HFF-Myc (cell line): ENCODE data around the gene KCNMA1.

Source experiments
- DNase-seq: peaks from one replicate; pipeline ENCODE4 v3.0.0-alpha.2; 2011; ENCODE audit warnings: low read depth; ENCODE audit errors: extremely low read depth
- H3K4me3 ChIP-seq: replicated peaks from 2 replicates; pipeline ENCODE4 v1.5.1; 2011; ENCODE audit warnings: low read depth, mild to moderate bottlenecking, control low read depth, low read length
- TF ChIP-seq, protein P1 (sequence below): IDR thresholded peaks from 2 replicates; pipeline ENCODE4 v1.5.1; 2012; ENCODE audit warnings: mild to moderate bottlenecking, low read depth, low read length, control low read depth; ENCODE audit errors: missing control alignments

KCNMA1 gene

DNA sequence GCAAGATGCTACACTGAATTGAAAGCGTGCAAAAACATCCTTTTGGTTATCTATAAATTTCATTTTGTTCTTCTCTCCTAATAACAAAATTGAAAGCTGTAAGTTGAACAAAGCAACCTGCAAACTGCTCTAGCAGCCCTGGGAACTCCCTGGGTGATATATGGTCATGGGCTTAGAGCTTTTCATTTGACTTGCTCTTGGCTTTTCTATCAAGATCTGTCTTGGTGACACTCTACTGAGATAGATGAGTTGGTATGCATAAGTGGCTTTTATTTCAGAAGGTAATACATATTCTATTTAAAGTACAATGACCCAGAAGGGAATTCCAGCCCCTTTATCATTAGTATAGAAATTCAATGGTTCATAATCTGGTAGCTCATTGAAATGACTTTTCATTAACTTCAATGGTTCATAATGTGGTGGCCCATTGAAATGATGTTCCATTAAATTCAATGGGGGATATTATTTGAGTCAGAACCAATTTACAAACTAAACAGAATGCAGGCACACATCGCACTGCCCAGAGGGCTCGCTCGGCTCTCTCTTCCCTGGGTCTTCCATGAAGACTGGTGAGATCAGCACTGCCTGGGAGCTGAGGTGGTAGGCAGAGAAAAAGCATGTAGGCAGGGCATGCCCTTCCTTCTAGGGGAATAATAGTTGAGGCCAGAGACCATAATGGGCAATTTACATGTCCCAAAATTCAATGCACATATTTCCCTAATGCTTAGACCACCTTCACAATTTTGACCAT, 10.1 kb upstream of the KCNMA1 start:
- TF ChIP-seq, protein P1, sequence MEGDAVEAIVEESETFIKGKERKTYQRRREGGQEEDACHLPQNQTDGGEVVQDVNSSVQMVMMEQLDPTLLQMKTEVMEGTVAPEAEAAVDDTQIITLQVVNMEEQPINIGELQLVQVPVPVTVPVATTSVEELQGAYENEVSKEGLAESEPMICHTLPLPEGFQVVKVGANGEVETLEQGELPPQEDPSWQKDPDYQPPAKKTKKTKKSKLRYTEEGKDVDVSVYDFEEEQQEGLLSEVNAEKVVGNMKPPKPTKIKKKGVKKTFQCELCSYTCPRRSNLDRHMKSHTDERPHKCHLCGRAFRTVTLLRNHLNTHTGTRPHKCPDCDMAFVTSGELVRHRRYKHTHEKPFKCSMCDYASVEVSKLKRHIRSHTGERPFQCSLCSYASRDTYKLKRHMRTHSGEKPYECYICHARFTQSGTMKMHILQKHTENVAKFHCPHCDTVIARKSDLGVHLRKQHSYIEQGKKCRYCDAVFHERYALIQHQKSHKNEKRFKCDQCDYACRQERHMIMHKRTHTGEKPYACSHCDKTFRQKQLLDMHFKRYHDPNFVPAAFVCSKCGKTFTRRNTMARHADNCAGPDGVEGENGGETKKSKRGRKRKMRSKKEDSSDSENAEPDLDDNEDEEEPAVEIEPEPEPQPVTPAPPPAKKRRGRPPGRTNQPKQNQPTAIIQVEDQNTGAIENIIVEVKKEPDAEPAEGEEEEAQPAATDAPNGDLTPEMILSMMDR, result no peak
- no peak for DNase-seq
- H3K4me3 ChIP-seq, result no peak overlapping the region

DNA sequence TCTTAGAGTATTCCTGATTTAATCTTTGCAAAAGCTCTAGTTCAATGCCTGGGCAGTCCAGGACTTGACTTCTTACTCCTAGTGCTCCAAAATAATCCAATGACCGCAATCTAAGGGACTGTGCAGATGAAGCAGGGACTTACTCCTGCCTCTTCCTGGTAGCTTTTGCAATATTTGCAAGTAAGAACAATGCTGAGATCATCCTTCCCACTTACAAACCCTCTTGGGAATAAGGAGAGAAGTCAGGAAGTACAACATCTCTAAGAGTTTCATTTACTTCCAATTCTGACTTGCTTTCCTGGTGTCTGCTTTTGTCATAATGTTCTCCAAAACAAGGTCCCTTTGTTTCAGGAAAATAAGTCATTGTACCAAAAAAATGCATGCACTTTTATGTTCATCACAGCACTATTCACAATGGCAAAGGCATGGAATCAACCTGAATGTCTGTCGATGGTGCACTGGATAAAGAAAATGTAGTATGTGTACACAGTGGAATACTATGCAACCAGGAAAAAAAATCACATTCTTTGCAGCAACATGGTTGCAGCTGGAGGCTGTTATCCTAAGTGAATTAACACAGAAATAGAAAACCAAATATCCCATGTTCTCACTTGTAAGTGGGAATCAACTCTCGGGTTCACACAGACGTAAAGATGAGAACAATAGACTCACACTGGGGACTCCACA, 7.1 kb upstream of the KCNMA1 start:
- H3K4me3 ChIP-seq, result no peak overlapping the region
- TF ChIP-seq, protein P1, result no peak
- DNase-seq, result no peak

GRCh38 chr10:77643795-77644468, 6.3 kb upstream of the KCNMA1 start:
- TF ChIP-seq, protein P1, result peak; percentile 59
- no peak overlapping the region for H3K4me3 ChIP-seq
- peak; percentile 59 for DNase-seq

GRCh38 chr10:77641788-77642397, 4.3 kb upstream of the KCNMA1 start:
- no peak overlapping the region for H3K4me3 ChIP-seq
- TF ChIP-seq, protein P1, result peak; percentile 64
- peak; percentile 78 for DNase-seq

DNA sequence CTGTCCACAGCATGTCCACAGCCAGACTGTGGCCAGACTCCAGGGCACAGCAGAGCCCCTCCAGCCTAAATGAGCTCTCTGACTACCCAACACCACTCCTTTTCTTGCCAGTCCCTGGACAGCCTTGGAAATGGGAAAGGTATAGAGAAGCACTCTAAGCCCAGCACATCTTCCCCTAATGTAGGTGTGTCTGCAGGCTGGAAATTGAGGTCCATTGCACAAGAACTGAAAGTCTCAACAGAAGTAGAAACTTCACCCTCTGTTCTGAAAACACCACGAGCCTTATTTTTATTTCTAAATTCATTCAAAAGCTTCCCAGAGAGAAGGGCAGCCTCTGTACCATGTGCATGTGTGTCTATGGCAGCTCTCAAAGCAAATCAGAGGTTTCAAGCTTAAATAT, 3.7 kb upstream of the KCNMA1 start:
- no peak for DNase-seq
- TF ChIP-seq, protein P1, result no peak
- H3K4me3 ChIP-seq, result no peak overlapping the region

- TF ChIP-seq, protein P1, result no peak
- no peak for DNase-seq
- H3K4me3 ChIP-seq, result no peak overlapping the region
Observed at GRCh38 chr10:77640167-77640566, 2.6 kb upstream of the KCNMA1 start.
